Measurements from ENCODE around the gene GOLT1B. TPM values are rescaled to one million over a fixed set of nuclear protein-coding genes. Genes with fewer than 3 reads are reported as not detected.
"Not testable (repeated sequence)": the region's sequence is repeated elsewhere in the genome, so short reads cannot be mapped to it uniquely, and the experiment has no call there.

Gene GOLT1B
- total RNA-seq, 1 experiment from 2014 or later, result 31.4 TPM

DNA sequence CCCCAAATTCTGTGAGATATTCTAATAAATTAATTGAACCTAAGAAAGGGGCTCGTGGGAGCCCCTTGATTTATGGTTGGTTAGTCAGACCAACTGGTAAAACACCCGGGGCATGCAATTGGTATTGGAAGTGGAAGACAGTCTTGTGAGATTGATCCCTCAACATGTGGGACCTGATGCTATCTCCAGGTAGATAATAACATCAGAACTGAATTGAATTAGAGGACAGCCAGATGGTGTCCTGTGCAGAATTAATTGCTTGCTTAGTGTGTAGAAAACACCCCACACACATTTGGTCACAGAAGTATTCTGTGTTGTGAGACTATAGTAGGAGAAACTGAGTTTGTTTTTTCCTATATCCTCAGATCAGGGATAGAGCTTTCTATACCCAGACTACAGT is 42.1 kb upstream of the GOLT1B start:
- POLR2A ChIA-PET (ENCODE audit: low non-redundant PET), result no interaction called here
- H3K4me3 ChIP-seq (ENCODE audit: low read depth, low read length, poor library complexity, severe bottlenecking), result no peak overlapping the region
- CTCF ChIA-PET, result no interaction called here
- TF ChIP-seq, protein P1, sequence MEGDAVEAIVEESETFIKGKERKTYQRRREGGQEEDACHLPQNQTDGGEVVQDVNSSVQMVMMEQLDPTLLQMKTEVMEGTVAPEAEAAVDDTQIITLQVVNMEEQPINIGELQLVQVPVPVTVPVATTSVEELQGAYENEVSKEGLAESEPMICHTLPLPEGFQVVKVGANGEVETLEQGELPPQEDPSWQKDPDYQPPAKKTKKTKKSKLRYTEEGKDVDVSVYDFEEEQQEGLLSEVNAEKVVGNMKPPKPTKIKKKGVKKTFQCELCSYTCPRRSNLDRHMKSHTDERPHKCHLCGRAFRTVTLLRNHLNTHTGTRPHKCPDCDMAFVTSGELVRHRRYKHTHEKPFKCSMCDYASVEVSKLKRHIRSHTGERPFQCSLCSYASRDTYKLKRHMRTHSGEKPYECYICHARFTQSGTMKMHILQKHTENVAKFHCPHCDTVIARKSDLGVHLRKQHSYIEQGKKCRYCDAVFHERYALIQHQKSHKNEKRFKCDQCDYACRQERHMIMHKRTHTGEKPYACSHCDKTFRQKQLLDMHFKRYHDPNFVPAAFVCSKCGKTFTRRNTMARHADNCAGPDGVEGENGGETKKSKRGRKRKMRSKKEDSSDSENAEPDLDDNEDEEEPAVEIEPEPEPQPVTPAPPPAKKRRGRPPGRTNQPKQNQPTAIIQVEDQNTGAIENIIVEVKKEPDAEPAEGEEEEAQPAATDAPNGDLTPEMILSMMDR (conservative IDR thresholded peaks at IDR 0.05; ENCODE audit: low read depth, low read length), result no peak
- no peak for TF ChIP-seq EZH2 (IDR thresholded peaks at IDR 0.05; ENCODE audit: borderline replicate concordance, low read depth, low read length, poor library complexity, severe bottlenecking)
- H3K27ac ChIP-seq (ENCODE audit: low read depth, low read length, poor library complexity, severe bottlenecking), result no peak overlapping the region
- H3K36me3 ChIP-seq (ENCODE audit: insufficient read depth, low read length, poor library complexity, severe bottlenecking), result peaks cover 10% of the 10 kb centered on the region
- no peaks in the 10 kb centered on the region for H3K27me3 ChIP-seq (replicated peaks; ENCODE audit: insufficient read depth, low read depth, low read length, poor library complexity)
- no peaks in the 10 kb centered on the region for H3K9me3 ChIP-seq (ENCODE audit: low read depth, low read length, poor library complexity, severe bottlenecking)
- no peak for DNase-seq (ENCODE audit: low spot score)
- BruUV-seq (replicated peaks), result no TSS peak
- no peaks in the 10 kb centered on the region for H3K4me1 ChIP-seq (ENCODE audit: insufficient read depth, low read length, poor library complexity, severe bottlenecking)
- intact Hi-C loops (cut with micrococcal nuclease; ENCODE audit: unreplicated experiment), result no loop called here

DNA sequence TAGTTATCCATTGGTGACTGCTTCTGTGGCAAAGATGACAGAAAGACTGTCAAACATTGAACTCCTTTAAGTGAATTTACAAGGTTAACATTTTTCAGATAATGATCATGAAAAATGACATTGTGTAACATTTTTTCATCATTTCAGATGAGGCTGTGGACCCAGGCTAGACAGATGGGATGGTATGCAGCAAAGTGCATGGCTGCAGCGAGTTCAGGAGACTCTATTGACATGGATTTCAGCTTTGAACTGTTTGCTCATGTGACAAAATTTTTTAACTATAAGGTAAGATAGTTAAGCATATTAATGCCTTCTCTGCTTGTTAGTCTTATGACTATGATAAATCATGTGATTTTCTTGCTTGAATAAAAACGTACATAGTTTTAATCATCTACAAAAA is 34.3 kb upstream of the GOLT1B start:
- H3K4me1 ChIP-seq (ENCODE audit: insufficient read depth, low read length, poor library complexity, severe bottlenecking); H3K4me3 ChIP-seq (ENCODE audit: low read depth, low read length, poor library complexity, severe bottlenecking); H3K27ac ChIP-seq (ENCODE audit: low read depth, low read length, poor library complexity, severe bottlenecking); H3K27me3 ChIP-seq (replicated peaks; ENCODE audit: insufficient read depth, low read depth, low read length, poor library complexity); DNase-seq (ENCODE audit: low spot score); CTCF ChIA-PET; H3K9me3 ChIP-seq (ENCODE audit: low read depth, low read length, poor library complexity, severe bottlenecking); POLR2A ChIA-PET (ENCODE audit: low non-redundant PET); intact Hi-C loops (cut with micrococcal nuclease; ENCODE audit: unreplicated experiment); BruUV-seq (replicated peaks): not testable (repeated sequence)
- peaks cover 29% of the 10 kb centered on the region for H3K36me3 ChIP-seq (ENCODE audit: insufficient read depth, low read length, poor library complexity, severe bottlenecking)

DNA sequence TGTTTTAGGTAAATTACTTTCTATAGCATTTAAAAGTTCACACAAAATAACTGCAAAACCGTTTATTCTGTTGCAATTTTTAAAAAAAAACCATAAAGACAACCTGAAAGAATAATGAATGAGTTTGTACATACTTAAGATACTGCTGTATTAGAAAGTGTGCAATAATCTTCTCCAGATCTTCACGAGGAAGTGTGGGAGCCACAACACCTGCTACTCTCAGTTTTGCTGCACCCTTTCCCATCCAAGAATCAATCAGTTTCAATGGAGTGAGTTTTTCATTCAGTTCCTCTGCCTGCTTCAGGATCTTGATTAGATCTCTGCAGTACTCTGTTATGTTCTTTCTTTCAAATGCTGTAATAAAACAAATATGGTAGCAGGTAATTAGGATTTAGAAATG is 30.3 kb upstream of the GOLT1B start:
- no peaks in the 10 kb centered on the region for H3K9me3 ChIP-seq (ENCODE audit: low read depth, low read length, poor library complexity, severe bottlenecking)
- H3K36me3 ChIP-seq (ENCODE audit: insufficient read depth, low read length, poor library complexity, severe bottlenecking), result peaks cover 58% of the 10 kb centered on the region
- ChIA-PET CTCF (no interaction called here), POLR2A (ENCODE audit: low non-redundant PET) (no interaction called here)
- H3K27ac ChIP-seq (ENCODE audit: low read depth, low read length, poor library complexity, severe bottlenecking), result no peak overlapping the region
- BruUV-seq (replicated peaks), result no TSS peak
- H3K27me3 ChIP-seq (replicated peaks; ENCODE audit: insufficient read depth, low read depth, low read length, poor library complexity), result no peaks in the 10 kb centered on the region
- intact Hi-C loops (cut with micrococcal nuclease; ENCODE audit: unreplicated experiment), result no loop called here
- H3K4me3 ChIP-seq (ENCODE audit: low read depth, low read length, poor library complexity, severe bottlenecking), result no peak overlapping the region
- H3K4me1 ChIP-seq (ENCODE audit: insufficient read depth, low read length, poor library complexity, severe bottlenecking), result no peaks in the 10 kb centered on the region
- TF ChIP-seq, protein P1 (conservative IDR thresholded peaks at IDR 0.05; ENCODE audit: low read depth, low read length), result no peak
- no peak for TF ChIP-seq EZH2 (IDR thresholded peaks at IDR 0.05; ENCODE audit: borderline replicate concordance, low read depth, low read length, poor library complexity, severe bottlenecking)
- DNase-seq (ENCODE audit: low spot score), result no peak

DNA sequence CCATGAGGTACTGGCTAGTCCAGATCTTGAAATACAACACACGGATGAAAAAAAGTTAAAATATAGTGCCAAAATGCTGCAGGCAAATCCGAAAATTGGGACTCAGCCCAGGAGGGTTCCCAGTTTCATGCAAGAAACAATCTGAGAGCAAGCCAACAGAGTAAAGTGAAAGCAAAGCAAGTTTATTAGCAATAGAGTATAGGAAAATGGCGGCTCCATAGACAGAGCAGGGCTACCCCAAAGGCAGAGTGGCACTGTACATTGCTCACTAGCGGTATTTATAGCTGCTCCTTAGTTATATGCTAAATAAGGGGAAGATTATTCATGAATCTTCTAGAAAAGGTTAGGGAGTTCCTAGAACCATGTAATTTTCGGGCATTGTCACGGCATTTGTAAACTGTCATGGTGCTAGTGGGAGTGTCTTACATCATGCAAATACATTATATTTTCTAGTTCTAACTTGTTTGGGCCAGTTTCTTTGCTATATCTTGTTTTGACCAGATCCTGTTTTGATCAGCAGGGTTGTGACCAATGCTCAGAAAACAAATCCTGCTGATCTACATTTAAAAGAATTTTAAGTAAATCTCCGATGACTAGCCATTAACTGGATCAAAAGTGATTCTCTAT is 29.3 kb upstream of the GOLT1B start:
- H3K4me1 ChIP-seq (ENCODE audit: insufficient read depth, low read length, poor library complexity, severe bottlenecking), result no peaks in the 10 kb centered on the region
- no peak overlapping the region for H3K27ac ChIP-seq (ENCODE audit: low read depth, low read length, poor library complexity, severe bottlenecking)
- DNase-seq (ENCODE audit: low spot score), result no peak
- H3K9me3 ChIP-seq (ENCODE audit: low read depth, low read length, poor library complexity, severe bottlenecking), result no peaks in the 10 kb centered on the region
- no peaks in the 10 kb centered on the region for H3K27me3 ChIP-seq (replicated peaks; ENCODE audit: insufficient read depth, low read depth, low read length, poor library complexity)
- peaks cover 60% of the 10 kb centered on the region for H3K36me3 ChIP-seq (ENCODE audit: insufficient read depth, low read length, poor library complexity, severe bottlenecking)
- ChIA-PET POLR2A (ENCODE audit: low non-redundant PET) (no interaction called here), CTCF (no interaction called here)
- H3K4me3 ChIP-seq (ENCODE audit: low read depth, low read length, poor library complexity, severe bottlenecking), result no peak overlapping the region
- intact Hi-C loops (cut with micrococcal nuclease; ENCODE audit: unreplicated experiment), result no loop called here
- TF ChIP-seq, protein P1 (conservative IDR thresholded peaks at IDR 0.05; ENCODE audit: low read depth, low read length), result no peak
- no peak for TF ChIP-seq EZH2 (IDR thresholded peaks at IDR 0.05; ENCODE audit: borderline replicate concordance, low read depth, low read length, poor library complexity, severe bottlenecking)
- BruUV-seq (replicated peaks), result no TSS peak

Data from A673 (cell line).